ENCODE data around the gene TRABD2B. TPM values are rescaled to one million over a fixed set of nuclear protein-coding genes. Genes with fewer than 3 reads are reported as not detected.

TRABD2B gene
- total RNA-seq, 1 donor from 2014 or later: 1.4 TPM

DNA sequence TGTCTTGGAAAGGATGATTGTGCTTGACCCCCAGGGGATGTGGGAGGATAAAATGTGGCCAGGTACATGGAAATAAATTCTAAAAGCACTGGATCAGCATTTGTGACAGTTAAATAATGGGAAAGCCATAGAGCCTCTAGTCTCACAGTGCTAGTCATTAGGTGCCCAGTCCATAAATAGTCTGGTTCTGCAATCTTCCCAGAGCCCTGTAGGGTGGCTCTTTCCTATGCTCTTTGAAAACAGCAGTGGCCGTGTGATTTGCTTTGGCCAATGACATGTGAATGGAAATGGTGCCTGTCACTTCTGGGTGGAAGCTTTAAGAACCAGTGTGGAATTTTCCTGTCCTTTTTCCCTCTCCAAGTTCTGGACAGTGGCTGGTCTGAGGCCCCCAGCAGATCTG is 113.2 kb downstream of the TRABD2B start:
- H3K4me1 ChIP-seq: no peaks in the 10 kb centered on the region
- intact Hi-C loops (cut with micrococcal nuclease): no loop called here
- TF ChIP-seq, protein P1, sequence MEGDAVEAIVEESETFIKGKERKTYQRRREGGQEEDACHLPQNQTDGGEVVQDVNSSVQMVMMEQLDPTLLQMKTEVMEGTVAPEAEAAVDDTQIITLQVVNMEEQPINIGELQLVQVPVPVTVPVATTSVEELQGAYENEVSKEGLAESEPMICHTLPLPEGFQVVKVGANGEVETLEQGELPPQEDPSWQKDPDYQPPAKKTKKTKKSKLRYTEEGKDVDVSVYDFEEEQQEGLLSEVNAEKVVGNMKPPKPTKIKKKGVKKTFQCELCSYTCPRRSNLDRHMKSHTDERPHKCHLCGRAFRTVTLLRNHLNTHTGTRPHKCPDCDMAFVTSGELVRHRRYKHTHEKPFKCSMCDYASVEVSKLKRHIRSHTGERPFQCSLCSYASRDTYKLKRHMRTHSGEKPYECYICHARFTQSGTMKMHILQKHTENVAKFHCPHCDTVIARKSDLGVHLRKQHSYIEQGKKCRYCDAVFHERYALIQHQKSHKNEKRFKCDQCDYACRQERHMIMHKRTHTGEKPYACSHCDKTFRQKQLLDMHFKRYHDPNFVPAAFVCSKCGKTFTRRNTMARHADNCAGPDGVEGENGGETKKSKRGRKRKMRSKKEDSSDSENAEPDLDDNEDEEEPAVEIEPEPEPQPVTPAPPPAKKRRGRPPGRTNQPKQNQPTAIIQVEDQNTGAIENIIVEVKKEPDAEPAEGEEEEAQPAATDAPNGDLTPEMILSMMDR (IDR thresholded peaks at IDR 0.05; ENCODE audit: borderline replicate concordance): no peak
- no peaks in the 10 kb centered on the region for H3K9me3 ChIP-seq (replicated peaks)
- H3K4me3 ChIP-seq: no peak overlapping the region
- H3K27me3 ChIP-seq (ENCODE audit: low read depth): no peaks in the 10 kb centered on the region
- no peaks in the 10 kb centered on the region for H3K36me3 ChIP-seq
- DNase-seq: no peak
- H3K27ac ChIP-seq (replicated peaks): no peak overlapping the region

DNA sequence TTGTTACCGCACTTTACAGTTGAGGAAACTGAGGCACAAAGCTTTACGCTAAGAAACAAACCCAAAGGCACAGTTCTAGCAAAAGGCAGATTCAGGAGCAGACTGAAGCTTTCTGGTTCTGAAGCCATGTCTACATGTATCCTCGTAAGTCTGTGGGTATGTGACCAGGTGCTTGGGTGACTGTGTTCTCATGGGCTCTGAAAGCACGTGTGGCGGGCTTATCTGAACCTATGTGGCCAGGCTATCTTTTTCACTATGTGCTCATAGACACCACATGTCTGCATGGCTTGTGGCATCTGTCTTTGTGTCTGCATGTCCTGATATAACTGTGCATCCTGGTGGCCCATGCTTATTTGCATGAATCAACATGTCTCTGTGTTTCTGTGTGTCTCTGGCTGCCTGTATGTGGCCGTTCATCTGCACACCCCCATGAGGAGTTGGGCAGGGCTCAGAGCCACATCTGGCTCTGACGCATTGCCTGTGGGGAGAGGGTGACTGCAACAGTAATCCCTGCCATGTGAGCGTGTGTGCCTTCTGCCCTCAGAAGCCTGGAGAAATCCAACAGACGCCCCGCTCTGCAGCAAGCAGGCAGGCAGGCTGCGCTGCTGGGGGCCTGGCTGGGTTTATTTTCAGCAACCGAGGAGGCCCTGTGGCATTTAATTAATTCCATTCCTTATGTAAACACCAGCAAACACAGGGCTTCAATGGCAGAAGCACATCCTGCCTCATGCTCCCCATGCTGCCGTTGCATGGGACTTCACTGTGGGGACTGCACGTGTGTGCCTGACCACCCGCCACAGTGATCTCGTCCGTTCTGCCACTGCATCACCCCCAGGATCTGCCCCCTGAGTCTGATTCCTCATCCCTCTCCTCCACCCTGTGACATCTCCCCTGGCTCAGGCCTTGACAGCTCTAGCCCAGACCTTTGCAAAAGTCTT is 115.4 kb downstream of the TRABD2B start:
- no peak for DNase-seq
- no peaks in the 10 kb centered on the region for H3K4me1 ChIP-seq
- H3K27me3 ChIP-seq (ENCODE audit: low read depth): no peaks in the 10 kb centered on the region
- TF ChIP-seq, protein P1 (IDR thresholded peaks at IDR 0.05; ENCODE audit: borderline replicate concordance): no peak
- no peaks in the 10 kb centered on the region for H3K9me3 ChIP-seq (replicated peaks)
- H3K27ac ChIP-seq (replicated peaks): no peak overlapping the region
- no peak overlapping the region for H3K4me3 ChIP-seq
- intact Hi-C loops (cut with micrococcal nuclease): no loop called here
- H3K36me3 ChIP-seq: no peaks in the 10 kb centered on the region

DNA sequence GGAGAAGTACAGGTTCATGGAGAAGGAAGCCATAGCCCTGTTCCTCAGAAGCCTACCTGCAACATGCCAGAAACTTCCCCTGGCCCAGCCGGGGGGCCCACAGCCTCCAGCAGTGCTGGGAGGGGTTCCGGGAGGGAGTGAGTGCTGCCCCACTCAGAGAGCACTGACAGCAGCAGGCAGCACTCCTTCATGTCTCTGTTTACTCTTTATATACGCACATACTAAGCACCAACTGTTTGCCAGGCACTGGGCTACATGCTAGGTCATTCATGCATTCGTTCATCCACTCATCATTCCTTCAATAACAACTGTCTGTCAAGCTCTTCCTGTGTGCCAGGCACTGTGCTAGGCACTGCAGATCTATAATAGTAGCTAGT is 120.6 kb downstream of the TRABD2B start:
- TF ChIP-seq, protein P1 (IDR thresholded peaks at IDR 0.05; ENCODE audit: borderline replicate concordance): no peak
- intact Hi-C loops (cut with micrococcal nuclease): no loop called here
- Histone ChIP-seq H3K27me3 (ENCODE audit: low read depth) (no peaks in the 10 kb centered on the region), H3K4me3 (no peak overlapping the region), H3K4me1 (peaks cover 28% of the 10 kb centered on the region), H3K9me3 (replicated peaks) (no peaks in the 10 kb centered on the region), H3K27ac (replicated peaks) (no peak overlapping the region), H3K36me3 (no peaks in the 10 kb centered on the region)
- no peak for DNase-seq

DNA sequence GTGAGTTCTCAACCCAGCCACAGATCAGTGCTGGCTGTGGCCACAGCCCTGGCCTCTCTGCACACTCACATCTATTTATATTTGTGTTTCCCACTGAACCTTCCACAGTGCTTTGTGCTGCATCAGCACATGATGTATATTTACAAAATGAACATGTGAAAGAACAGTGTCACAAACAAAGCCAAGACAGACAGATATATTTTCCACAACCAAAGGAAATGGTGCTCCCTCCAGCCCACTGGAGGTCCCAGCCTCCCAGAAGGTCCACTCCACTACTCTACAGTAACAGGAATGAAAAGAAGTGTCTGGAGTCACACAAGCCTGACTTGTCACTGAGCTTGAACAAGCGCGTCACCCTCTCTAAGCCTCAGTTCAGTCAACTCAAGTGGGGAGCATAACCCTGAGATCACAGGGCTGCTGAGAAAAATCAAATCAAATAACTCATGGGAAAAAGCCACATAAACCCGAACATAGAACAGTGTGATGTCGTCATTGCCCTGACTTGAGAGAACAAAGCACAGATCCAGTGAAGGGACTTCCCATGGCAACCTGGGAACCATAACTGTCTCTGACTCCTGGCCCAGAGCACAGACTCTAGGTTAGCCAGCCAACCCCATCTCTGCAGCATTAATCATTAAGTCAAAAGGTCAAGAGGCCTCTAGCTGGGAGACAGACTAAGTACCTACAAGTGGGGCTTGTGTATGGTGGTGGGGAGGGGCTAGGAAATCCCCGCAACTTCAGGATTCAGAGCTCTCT is 121.2 kb downstream of the TRABD2B start:
- Histone ChIP-seq H3K36me3 (no peaks in the 10 kb centered on the region), H3K27ac (replicated peaks) (no peak overlapping the region), H3K27me3 (ENCODE audit: low read depth) (no peaks in the 10 kb centered on the region), H3K4me3 (no peak overlapping the region), H3K4me1 (peaks cover 33% of the 10 kb centered on the region), H3K9me3 (replicated peaks) (no peaks in the 10 kb centered on the region)
- DNase-seq: no peak
- intact Hi-C loops (cut with micrococcal nuclease): no loop called here
- TF ChIP-seq, protein P1 (IDR thresholded peaks at IDR 0.05; ENCODE audit: borderline replicate concordance): no peak

DNA sequence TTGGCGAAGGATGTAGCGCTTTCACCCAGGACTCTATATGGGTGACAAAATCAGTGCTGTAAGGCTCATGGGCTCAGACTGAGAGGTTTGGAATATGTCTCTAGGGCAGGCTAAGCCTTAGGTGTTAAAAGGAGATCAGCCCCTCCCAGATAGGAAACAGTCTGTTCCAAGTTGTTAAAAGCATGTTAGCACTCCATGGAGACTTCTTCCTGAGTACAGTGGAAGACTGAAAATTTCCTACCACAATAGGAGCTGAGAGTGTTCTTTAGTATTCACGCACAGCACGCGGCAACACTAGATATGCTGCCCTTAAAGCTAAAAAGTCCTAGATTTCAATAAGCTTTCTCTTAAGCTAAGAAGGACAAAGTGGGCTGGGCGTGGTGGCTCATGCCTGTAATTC is 122.1 kb downstream of the TRABD2B start:
- intact Hi-C loops (cut with micrococcal nuclease): no loop called here
- Histone ChIP-seq H3K27ac (replicated peaks) (no peak overlapping the region), H3K4me3 (no peak overlapping the region), H3K4me1 (peaks cover 33% of the 10 kb centered on the region), H3K9me3 (replicated peaks) (no peaks in the 10 kb centered on the region), H3K27me3 (ENCODE audit: low read depth) (no peaks in the 10 kb centered on the region), H3K36me3 (no peaks in the 10 kb centered on the region)
- DNase-seq: no peak
- TF ChIP-seq, protein P1 (IDR thresholded peaks at IDR 0.05; ENCODE audit: borderline replicate concordance): no peak
